Measurements from ENCODE around the gene CHST7. TPM values are rescaled to one million over a fixed set of nuclear protein-coding genes. Genes with fewer than 3 reads are reported as not detected.

The CHST7 gene
- total RNA-seq, 1 experiment from 2014 or later: 17.1 TPM

- no peak overlapping the region for H4K8ac ChIP-seq (replicated peaks; ENCODE audit: insufficient read length, low read depth, low read length)
- H3K9me3 ChIP-seq (ENCODE audit: control insufficient read depth, low read depth, low read length): peaks cover 33% of the 10 kb centered on the region
- no peak overlapping the region for H2BK5ac ChIP-seq (ENCODE audit: insufficient read length, low read length)
- DNase-seq: no peak
- no peak overlapping the region for H2BK120ac ChIP-seq (ENCODE audit: low read depth, low read length, poor library complexity, severe bottlenecking)
- H4K91ac ChIP-seq (ENCODE audit: insufficient read length, low read depth, low read length): no peak overlapping the region
- H3K9ac ChIP-seq (ENCODE audit: extremely low read depth, insufficient read length, low read length): no peak overlapping the region
- no peak overlapping the region for H2BK12ac ChIP-seq (ENCODE audit: insufficient read length, low read depth, low read length)
- no peak overlapping the region for H3K4ac ChIP-seq (ENCODE audit: low read depth, low read length)
- H2BK20ac ChIP-seq (ENCODE audit: low read depth, low read length, poor library complexity, severe bottlenecking): no peak overlapping the region
- Mint-ChIP-seq H3K4me1 (no peaks in the 10 kb centered on the region), H3K27ac (no peak overlapping the region), H3K27me3 (ENCODE audit: low read depth) (no peaks in the 10 kb centered on the region), H3K36me3 (ENCODE audit: insufficient read depth in 1 of 3, low read depth in 3 of 3) (peaks cover 0 to 28% (median 18%) of the 10 kb centered on the region in 3 experiments; a peak in 5 of 7 replicates), H3K9me3 (peaks cover 69 to 73% of the 10 kb centered on the region in 2 experiments), H3K4me3 (no peak overlapping the region)
- no peak overlapping the region for H4K5ac ChIP-seq (ENCODE audit: insufficient read length, low read depth, low read length)
- no peak for TF ChIP-seq CTCF (conservative IDR thresholded peaks at IDR 0.05)
- no peak overlapping the region for H2BK15ac ChIP-seq (ENCODE audit: low read depth, low read length)
- no peak overlapping the region for H3K27ac ChIP-seq (ENCODE audit: insufficient read length, low read depth, low read length)
- H3K4me2 ChIP-seq (ENCODE audit: insufficient read depth, insufficient read length, low read length): no peak overlapping the region
- no peaks in the 10 kb centered on the region for H3K79me2 ChIP-seq (ENCODE audit: insufficient read depth, low read length)
- H3K27me3 ChIP-seq (ENCODE audit: insufficient read depth, low read length): no peaks in the 10 kb centered on the region; the same call in 1 of the 2 replicates
- no CpG with 5 or more reads among the region's 2 CpGs for WGBS (ENCODE audit: extremely low coverage, insufficient read length, low lambda C conversion rate)
- H3T11ph ChIP-seq (ENCODE audit: low read length): no peak overlapping the region
- no peaks in the 10 kb centered on the region for H3K23me2 ChIP-seq (ENCODE audit: insufficient read length, low read depth, low read length, poor library complexity, severe bottlenecking)
- H3K23ac ChIP-seq (ENCODE audit: insufficient read length, low read depth, low read length): no peak overlapping the region
- H2AFZ ChIP-seq (ENCODE audit: low read length): no peak overlapping the region
- no peak overlapping the region for H3K56ac ChIP-seq (ENCODE audit: insufficient read length, low read depth, low read length)
- H3K14ac ChIP-seq (ENCODE audit: insufficient read depth, low read length): no peak overlapping the region
- no peak overlapping the region for H3K18ac ChIP-seq (ENCODE audit: insufficient read length, low read depth, low read length)
- no peaks in the 10 kb centered on the region for H3K4me1 ChIP-seq (ENCODE audit: insufficient read depth, low read length)
- no peak overlapping the region for H2AK5ac ChIP-seq (ENCODE audit: insufficient read length, low read length)
- H3K79me1 ChIP-seq (ENCODE audit: insufficient read depth, low read depth, low read length, poor library complexity, severe bottlenecking): no peaks in the 10 kb centered on the region
- H4K20me1 ChIP-seq (ENCODE audit: control insufficient read depth, insufficient read depth, insufficient read length): no peaks in the 10 kb centered on the region
Measured at GRCh38 chrX:46635186-46635585, 61.6 kb downstream of the CHST7 start.

All from H9 (cell line).